Stimulated activated CD8-positive, alpha-beta memory T cell treated with anti-CD3 and anti-CD28 coated beads, Interleukin-12 subunit alpha, Interleukin-12 subunit beta, amount 100 ng/mL, for 24 hours (primary cell): ENCODE measurements around the gene ICOS.
"Not testable (repeated sequence)": the region's sequence is repeated elsewhere in the genome, so short reads cannot be mapped to it uniquely, and the experiment has no call there.

Experiments used
- DNase-seq: peaks from one replicate; pipeline ENCODE4 v3.0.0-alpha.2; 2020; ENCODE audit errors: extremely low read depth

Gene ICOS

DNA sequence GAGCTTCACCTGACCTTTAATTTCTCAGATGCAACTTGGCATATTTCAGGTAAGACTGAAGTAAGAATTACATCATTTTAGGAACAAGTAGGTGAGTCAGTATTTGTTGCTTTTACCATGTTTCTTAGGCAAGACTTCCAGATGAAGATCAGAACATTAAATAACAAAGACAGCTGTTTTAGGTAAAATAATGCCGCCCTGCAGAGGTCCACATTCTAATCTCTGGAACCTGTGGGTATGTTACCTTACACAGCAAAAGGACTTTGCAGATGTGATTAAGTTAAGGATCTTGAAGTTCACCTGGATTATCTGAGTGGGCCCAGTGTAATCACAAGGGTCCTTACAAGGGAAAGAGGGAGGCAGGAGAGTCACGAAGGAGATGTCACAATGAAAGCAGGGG, 39.3 kb downstream of the ICOS start:
- no peak for DNase-seq

DNA sequence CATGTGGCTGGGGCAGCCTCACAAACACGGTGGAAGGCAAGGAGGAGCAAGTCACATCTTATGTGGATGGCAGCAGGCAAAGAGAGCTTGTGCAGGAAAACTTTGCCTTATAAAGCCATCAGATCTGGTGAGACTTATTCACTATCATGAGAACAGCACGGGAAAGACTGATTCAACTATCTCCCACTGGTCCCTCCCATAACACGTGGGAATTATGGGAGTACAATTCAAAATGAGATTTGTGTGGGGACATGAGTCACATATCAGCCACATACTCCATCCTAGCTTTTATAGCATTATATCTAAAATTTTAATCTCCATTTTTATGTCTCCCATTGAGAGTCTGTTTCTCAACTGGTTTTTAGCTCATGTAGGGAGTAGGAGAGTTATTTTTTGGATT, 45.7 kb downstream of the ICOS start:
- DNase-seq, result no peak

DNA sequence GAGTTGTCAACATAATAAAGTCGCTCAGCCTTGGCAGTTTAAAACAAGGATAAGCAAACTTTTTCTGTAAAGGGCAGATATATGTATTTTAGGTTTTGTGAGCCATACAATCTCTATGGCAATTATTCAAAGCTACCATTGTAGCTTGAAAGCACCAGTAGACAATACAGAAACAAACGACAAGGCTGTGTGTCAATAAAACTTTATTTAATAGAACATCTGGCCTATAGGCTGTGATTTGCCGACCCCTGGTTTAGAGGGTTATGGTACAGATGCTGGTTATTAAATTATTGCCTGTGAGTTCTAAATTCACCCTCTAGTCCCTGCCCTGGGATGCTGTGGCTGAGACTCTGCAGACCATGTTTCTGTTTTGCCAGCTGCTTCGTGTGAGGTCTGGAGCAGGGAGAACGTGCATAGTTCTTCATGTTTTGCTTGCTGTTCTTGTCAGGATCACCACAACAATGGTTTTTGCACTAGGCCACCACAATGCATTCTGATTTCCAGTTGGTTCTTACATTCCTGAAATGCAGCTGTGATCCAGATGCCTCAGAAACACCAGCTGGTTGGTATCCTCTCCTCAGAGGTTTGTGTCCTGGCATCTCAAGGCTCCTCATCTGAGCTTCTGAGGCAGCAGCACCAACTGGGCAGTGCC, 46.6 kb downstream of the ICOS start:
- DNase-seq, result no peak

DNA sequence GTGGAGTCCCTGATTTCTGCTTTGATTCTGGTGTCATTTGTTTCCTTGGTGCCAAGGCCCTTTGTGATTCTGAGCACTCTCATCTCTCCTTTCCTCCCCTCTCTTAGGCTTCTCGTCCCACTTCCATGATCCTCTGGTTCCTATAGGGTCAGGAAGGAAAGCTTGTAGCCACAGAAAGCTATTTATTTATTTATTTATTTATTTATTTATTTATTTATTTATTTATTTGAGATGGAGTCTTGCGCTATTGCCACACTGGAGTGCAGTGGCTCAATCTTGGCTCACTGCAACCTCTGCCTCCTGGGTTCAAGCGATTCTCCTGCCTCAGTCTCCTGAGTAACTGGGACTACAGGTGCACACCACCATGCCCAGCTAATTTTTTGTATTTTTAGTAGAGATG, 49.4 kb downstream of the ICOS start:
- not testable (repeated sequence) for DNase-seq

DNA sequence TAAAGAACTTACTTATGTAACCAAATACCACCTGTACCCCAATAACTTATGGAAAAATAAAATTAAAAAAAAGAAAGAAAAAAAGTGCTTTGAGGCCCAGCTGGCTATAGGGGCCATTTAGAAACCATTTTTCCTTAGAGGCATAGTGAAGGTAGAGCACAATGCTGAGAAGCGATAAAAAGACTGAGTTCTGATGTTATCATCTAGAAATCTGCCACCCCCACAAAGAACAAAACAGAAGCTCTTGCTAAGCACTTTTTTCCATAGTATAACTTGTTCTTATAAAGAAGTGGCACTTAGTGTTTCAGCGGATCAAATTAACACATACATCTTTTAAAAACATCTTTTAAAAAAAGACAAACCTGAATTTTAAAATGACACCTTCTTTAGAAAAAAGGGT, 51.4 kb downstream of the ICOS start:
- DNase-seq, result no peak

DNA sequence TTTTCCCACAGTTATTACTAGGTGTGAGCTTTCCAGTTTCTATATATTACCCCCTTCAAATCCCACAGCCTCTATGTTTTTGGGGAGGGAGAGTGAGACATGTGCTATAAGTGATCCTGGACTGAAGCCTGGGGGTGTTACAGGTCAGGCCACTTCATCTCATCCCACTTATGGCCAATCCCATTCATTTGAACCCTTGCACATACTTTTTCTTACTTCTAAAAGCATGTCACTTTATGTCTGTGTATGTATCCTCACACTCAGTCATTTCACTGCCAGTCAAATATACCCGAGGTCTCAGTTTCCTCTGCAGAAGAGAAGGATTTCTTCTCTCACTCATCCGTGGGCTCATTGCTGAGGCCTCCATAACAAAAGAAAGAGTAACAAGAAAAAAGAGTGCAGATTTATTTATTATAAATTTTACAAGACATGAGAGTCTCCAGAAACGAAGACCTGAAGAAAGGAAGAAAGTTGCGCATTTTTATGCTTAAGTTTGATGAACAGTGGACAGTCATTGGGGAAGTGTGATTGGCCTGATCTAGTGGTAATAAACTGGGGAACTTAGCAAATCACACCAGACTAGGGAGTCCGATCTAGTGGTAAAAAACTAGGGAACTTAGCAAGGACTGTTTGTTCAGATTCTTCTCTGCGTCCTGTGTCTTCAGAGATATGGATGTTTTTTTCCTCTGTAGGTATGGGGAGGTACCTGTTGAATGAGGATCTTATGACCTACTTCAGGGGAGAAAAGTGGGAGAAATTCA, 52.1 kb downstream of the ICOS start:
- no peak for DNase-seq

DNA sequence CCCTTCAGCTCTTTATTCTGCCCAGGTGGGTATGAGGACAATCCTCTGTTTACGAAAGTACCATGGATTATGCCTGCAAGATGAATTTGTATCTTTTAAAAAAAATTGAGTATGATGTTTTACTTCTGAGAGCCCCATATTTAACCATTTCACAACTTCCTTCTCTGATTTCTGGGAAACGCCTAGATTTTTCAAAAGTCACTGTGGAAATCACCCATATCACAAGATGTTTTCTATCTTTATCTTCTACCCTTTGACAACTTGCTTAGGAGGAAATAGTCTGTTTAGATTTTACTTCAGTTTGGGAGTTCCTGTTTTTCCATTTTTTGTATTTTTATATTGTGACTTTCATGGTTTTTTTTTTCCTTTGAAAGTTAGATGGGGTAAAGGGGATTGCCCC, 53.0 kb downstream of the ICOS start:
- DNase-seq, result no peak

DNA sequence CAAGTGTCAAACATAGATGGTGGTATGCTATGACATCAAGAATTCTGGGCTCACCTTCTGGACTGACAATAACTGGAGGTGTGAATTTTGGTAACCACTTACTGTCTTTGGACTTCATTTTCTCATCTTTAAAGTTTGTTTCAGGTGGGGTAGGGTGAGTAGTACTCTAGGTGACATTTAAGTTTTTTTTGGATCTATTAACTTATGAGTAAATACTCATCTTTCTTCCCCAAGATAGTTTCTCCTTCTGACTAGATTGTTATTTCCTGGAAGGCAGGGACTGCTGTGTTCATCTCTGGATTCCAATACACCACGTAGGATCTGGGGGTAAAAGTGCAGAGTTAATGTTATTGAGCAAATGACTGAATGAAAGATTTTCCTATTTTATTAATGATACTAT, 55.9 kb downstream of the ICOS start:
- no peak for DNase-seq

DNA sequence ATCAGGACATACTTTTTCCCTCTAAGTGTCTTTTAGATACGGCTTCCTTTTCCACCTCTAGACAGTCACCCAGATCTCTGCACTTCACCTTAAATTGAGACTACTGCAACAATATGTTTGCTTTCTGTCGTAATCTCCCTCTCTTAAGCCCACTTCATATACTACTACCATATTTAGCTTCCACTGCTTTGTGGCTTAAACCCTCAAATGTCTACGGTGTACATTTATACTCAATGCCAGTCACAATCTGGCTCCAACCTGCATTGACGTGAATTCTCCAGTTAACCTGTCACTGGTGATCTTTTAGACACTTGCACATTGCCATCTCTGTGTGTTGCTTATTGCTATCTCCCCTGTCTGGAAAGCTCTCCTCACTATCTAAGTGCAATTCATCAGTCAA, 56.4 kb downstream of the ICOS start:
- no peak for DNase-seq

DNA sequence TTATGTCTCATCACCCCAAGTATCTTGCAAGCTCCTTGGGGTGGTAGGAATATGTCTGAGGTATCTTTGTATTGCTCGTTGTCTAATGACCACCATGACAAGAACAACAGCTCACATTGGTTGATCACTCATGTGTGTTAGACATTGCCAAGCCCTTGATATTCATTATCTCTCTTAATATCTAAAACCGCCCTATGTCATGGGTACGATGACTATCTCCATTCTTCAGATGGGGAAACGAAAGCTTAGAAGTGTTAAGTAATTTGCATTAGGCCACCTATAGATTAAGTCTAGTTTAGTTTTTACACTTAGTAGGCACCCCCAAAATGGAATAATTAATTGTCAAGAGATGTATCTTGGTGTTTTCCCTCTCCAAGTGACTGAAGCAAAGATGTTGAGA, 57.0 kb downstream of the ICOS start:
- DNase-seq, result no peak

DNA sequence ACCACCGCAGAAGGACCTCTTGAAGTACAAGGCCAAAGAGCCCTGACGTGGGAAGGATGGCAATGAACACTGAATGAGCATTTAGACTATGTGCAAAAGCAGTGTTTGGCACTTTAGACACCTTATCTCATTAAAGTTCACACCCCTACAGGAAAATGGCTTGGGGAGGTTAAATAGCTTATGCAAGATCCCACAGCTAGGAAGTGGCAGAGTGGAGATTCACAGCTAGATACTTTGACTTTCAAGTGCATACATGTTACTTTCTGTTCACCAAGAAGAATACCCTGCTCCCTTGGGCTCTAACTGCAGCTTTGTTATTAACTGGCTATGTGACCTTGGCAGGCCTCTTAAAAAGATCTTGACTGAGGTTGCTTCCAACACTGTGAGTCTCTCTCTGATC, 58.2 kb downstream of the ICOS start:
- DNase-seq, result no peak

DNA sequence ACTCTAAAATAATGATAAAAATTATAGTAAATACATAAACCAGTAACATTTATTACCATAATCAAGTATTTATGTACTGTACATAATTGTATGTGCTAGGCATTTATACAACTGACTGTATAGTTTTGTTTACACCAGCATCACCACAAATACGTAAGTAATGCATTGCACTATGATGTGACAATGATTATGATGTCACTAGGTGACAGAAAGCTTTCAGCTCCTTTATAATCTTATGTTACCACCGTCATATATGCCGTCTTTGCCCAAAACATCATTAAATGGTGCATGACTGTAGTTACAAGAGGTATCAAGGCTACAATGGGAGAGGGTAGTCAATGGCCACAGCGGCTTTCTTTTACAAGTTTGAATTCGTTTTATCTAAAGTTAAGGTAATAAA, 60.1 kb downstream of the ICOS start:
- no peak for DNase-seq

DNA sequence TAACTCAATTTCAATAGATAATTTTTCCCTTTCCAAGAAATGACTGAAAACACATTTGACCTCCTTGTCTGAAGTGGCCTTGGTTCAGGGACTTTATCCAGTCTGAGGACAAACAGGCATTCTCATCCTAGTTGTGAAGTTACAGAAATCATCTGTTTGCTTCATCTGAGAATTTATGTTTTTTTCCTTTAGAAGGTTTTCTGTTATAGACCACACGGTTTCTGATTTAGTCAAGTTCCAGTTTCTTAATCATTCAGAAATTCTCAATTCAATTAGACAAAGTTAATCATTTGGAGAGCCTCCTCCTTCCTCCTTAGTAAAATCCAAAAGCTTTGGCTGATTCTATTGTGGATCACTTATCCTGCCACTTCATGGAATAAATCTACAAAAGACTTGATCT, 60.9 kb downstream of the ICOS start:
- DNase-seq, result no peak

DNA sequence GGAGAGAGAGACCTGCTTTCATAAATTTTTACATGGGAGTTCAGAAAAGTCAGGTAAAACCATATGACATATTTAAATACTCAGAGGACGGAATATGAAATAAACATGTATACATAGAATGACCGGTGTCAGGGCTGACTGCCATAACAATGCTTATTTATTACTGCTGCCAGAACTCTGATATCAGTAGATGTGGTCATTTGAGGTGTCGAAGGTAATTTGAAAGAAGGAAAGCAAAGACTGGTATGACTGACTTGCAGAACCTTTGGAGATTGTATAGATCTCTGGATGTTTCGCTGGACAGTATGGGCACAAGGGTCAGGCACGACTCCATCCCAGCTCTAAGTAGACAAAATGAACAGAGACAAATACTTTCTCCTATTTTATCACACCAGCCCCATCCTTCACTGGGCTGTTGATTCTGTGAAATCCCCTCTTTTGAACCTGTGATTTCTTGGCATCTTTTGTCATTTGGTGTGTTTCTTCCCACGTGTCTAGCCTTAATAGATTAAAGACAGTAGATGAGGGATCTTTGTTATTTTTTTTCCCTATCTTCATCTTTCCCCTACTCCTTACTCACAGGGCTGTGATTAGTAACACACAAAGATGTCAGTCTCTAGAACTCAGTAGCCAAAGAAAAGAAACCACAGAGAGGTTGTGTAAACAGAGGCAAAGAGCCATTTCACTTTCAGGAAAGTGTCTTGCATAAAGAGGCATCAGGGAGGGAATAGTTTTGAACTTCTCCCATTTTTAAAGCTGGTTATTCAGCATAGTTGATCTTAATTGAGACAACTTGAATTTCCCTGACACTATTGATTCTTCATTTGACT, 61.6 kb downstream of the ICOS start:
- no peak for DNase-seq

DNA sequence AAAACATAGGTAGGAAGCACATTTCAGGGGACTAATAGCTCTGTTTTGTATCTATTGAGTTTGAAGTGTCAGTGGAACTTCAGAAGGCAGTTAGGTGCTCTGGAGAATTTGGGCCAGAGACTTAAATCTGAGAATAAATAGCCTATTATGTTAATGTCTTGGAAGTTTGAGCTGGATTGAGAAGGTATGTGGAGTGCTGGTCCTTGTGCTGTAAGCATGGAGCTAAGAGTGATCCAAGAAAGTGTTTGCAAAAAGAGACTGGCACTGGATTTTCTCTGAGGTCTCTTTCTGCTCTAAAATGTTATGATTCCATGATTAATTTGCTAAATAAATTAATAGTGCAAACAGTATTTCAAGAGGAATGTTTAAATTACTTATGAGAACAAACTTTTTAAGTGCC, 63.3 kb downstream of the ICOS start:
- DNase-seq, result no peak

DNA sequence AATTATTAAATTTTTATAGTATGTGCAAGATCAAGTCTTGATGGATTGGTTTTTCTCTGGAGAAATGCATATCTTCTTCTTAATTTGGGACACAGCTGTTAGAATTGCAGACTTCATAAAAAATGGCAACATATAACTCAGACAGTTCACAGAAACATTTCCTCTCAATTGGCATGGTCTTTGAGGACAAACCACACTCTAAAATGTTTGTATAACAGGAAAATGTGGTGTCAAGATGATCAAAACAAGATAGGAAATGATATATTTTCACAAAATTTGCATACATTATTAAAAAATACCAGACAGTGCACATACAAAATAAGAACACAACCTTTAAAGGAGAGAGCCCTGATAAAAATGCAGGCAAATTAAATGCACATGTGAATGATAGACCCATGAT, 63.9 kb downstream of the ICOS start:
- no peak for DNase-seq

DNA sequence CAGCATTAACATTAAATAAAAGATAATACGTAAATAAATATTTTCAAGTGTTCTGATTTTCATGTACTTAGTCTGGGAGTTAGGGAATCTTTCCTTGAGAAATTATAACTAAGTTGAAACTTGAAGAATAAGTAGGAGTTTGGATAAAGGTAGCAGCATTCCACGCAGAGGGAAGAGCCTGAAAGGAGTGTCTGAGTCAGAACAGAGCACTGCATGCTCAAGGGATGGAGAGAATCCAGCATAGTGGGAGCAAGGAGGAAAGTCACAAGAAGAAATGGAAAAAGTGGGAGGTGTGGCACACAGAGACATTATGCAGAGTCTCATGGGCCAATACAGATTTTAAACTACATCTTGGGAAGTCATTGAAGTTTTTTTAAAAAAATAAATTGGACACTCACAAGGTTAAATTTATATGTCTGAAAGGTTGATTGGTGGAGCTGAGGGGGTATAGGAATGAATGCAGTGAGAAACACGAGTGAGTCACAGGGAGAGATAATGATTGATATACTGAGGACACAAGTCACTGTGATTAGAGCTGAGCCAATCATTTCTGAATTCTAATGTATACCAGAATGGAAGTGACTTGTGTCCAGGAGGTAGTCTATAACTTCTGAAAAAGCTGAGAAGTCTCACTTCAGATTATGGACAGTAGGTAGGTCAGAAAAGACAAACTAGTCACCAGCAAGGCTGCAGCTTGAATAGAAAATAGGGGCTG, 66.9 kb downstream of the ICOS start:
- no peak for DNase-seq

DNA sequence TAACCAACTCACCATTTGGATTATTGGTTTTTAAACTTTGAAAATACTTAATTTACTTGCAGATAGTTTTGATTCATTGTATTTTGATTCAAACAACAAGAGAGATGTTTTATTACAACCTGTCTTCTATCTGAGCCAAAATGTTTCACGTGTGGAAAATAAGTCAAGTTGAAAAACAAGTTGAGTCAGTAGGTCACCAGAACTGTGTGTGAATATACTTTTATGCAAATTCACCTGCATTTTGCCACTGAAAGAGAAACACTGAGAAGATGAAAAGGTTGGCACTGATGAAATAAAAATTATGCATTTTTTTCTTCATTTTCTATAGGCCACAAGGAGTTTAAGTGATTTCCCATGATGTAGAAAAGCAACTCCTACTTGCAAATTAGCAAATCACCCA, 68.3 kb downstream of the ICOS start:
- no peak for DNase-seq

DNA sequence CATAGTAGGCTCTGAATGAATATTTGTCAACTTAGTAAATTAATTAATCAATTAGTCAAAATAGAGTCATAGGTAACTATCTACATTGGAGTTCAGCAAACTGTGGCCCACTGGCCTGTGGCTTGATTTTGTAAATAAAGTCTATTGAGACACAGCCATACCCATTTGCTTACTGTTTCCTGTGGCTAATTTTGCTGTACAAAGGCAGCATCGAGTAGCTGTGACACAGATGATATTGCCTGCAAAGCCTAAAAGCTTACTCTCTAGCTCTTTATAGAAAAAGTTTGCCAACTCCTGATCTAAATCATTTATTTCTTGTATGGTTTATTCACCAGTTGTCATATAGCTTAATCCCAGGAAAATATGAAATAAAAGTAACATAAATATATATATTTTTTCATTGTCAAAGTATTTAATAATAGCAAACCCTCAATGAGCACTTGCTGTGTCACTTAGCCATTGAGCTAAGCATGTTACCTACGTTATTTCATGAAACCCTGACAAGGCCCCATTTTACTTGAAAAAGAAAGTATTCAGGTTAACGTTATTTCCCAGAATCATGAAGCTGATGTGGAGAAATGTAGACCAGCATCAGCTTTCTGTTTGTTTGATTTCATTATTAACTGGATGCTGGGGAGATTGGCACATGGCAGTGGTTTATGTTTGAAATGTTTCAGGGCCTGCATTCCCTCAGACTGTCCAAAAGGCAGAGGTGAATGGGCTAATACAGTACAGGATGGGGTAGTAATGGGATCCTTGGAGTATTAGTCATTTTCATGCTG, 69.6 kb downstream of the ICOS start:
- no peak for DNase-seq

DNA sequence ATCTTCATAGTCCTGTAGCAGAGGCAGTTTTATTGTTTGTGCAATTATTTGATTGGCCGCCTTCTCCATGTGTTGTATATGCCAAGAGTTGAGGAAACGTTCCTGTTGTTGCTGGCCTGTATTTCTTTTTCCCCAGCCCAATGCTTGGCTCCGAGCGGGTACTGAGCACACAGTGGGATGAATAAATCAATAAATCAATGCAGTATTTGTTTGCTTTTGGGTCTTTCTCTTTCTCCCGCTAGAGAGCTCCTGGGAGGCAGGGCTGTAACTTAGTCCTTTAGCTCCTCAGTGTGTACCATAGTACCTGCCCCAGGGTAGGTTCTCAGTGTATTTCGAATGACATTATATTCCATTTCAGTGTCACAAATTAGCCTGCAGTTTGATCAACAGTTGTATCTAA, 71.8 kb downstream of the ICOS start:
- DNase-seq, result no peak
